Neural cell (in vitro differentiated cells): Measurements from ENCODE around the gene ARHGEF10L.
A peak's percentile ranks its signal among the peaks of the same experiment; 100 is the strongest.

Experiments used
- EP300 ChIP-seq: fragments of 450-650 bp; conservative IDR thresholded peaks from 2 replicates; pipeline ENCODE4 v1.6.1; 2014; ENCODE audit warnings: antibody characterized with exemption, mild to moderate bottlenecking, moderate library complexity; ENCODE audit not compliant: poor library complexity, severe bottlenecking
- EZH2 ChIP-seq: fragments of 200-600, 300-800 bp; shearing (Covaris generic), sonication (generic); IDR thresholded peaks from 2 replicates; pipeline ENCODE4 v1.6.1; 2014; ENCODE audit warnings: antibody characterized with exemption, low read length, borderline replicate concordance, mild to moderate bottlenecking; ENCODE audit not compliant: insufficient read depth, poor library complexity, severe bottlenecking
- TF ChIP-seq, protein P1 (sequence below): IDR thresholded peaks from 2 replicates; pipeline ENCODE4 v1.6.1; 2012; ENCODE audit warnings: borderline replicate concordance

DNA sequence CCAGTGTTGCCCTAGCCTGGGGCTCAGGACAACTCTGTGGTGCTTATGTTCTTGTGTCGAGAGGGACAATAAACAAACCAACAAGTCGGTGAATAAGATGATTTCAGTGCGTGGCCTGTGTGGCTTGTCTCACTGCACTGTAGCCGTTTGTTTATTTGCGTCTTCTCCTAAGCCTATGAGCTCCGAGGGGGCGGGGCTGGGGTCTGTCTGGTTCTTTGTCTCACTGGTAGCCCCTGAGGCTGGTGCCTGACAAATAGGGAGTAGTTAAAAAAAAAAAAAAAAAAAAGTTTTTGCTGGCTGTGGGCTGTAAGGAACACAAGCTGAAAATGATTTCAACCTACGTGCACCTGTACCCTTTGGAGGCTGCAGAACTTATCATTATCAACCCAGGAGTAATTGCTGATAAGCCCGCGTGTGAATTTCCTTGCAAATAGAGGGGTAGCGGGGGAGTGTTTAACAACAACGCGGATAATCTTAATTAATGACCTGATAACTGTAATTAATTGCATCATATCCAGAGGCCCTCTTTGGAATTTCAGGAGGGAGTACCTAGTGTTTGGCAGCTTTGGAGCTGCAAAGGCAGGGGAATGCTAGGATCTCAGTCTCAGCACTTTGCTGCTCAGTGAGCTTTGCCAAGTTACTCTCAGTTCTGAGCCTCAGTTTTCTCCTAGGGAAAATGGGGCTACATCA lies 925 bp upstream of the ARHGEF10L start:
- TF ChIP-seq EP300 = no peak
- TF ChIP-seq EZH2 = no peak
- TF ChIP-seq, protein P1, sequence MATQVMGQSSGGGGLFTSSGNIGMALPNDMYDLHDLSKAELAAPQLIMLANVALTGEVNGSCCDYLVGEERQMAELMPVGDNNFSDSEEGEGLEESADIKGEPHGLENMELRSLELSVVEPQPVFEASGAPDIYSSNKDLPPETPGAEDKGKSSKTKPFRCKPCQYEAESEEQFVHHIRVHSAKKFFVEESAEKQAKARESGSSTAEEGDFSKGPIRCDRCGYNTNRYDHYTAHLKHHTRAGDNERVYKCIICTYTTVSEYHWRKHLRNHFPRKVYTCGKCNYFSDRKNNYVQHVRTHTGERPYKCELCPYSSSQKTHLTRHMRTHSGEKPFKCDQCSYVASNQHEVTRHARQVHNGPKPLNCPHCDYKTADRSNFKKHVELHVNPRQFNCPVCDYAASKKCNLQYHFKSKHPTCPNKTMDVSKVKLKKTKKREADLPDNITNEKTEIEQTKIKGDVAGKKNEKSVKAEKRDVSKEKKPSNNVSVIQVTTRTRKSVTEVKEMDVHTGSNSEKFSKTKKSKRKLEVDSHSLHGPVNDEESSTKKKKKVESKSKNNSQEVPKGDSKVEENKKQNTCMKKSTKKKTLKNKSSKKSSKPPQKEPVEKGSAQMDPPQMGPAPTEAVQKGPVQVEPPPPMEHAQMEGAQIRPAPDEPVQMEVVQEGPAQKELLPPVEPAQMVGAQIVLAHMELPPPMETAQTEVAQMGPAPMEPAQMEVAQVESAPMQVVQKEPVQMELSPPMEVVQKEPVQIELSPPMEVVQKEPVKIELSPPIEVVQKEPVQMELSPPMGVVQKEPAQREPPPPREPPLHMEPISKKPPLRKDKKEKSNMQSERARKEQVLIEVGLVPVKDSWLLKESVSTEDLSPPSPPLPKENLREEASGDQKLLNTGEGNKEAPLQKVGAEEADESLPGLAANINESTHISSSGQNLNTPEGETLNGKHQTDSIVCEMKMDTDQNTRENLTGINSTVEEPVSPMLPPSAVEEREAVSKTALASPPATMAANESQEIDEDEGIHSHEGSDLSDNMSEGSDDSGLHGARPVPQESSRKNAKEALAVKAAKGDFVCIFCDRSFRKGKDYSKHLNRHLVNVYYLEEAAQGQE = peak; percentile 7
